GM18498 (cell line): ENCODE results near the gene AMZ1.

Experiments used
- ATAC-seq: cut with Tn5 transposase; IDR thresholded peaks from one replicate; pipeline ENCODE4 v1.9.1; 2021; ENCODE audit warnings: mild to moderate bottlenecking, moderate library complexity; ENCODE audit not compliant: unreplicated experiment

The AMZ1 gene

GRCh38 chr7:2764621-2765020, 76.6 kb downstream of the AMZ1 start:
- no peak for ATAC-seq
